Measurements from ENCODE around the gene CLIC5. TPM values are rescaled to one million over a fixed set of nuclear protein-coding genes. Genes with fewer than 3 reads are reported as not detected.

Gene CLIC5
- total RNA-seq, 1 experiment from 2014 or later: 0.20 TPM

- H2BK120ac ChIP-seq (ENCODE audit: low read depth, low read length, poor library complexity, severe bottlenecking): no peak overlapping the region
- H3K56ac ChIP-seq (ENCODE audit: insufficient read length, low read depth, low read length): no peak overlapping the region
- Mint-ChIP-seq H3K27ac (no peak overlapping the region), H3K9me3 (no peaks in the 10 kb centered on the region), H3K4me1 (peaks cover 13% of the 10 kb centered on the region in 2 experiments), H3K36me3 (ENCODE audit: insufficient read depth in 1 of 3, low read depth in 3 of 3) (no peaks in the 10 kb centered on the region), H3K4me3 (no peak overlapping the region), H3K27me3 (ENCODE audit: low read depth) (peaks cover 7% of the 10 kb centered on the region; the same call in 1 of the 2 replicates)
- no peak overlapping the region for H3K27ac ChIP-seq (ENCODE audit: insufficient read length, low read depth, low read length)
- H2AK5ac ChIP-seq (ENCODE audit: insufficient read length, low read length): no peak overlapping the region
- no peaks in the 10 kb centered on the region for H3K27me3 ChIP-seq (ENCODE audit: insufficient read depth, low read length)
- H3K79me1 ChIP-seq (ENCODE audit: insufficient read depth, low read depth, low read length, poor library complexity, severe bottlenecking): no peaks in the 10 kb centered on the region
- no peak overlapping the region for H4K91ac ChIP-seq (ENCODE audit: insufficient read length, low read depth, low read length)
- TF ChIP-seq CTCF (conservative IDR thresholded peaks at IDR 0.05): no peak
- no CpG with 5 or more reads among the region's 1 CpG for WGBS (ENCODE audit: extremely low coverage, insufficient read length, low lambda C conversion rate)
- H4K8ac ChIP-seq (replicated peaks; ENCODE audit: insufficient read length, low read depth, low read length): no peak overlapping the region
- H3T11ph ChIP-seq (ENCODE audit: low read length): no peak overlapping the region
- DNase-seq: no peak
- H3K14ac ChIP-seq (ENCODE audit: insufficient read depth, low read length): no peak overlapping the region
- no peaks in the 10 kb centered on the region for H4K20me1 ChIP-seq (ENCODE audit: control insufficient read depth, insufficient read depth, insufficient read length)
- no peak overlapping the region for H2AFZ ChIP-seq (ENCODE audit: low read length)
- peaks cover 2% of the 10 kb centered on the region; the same call in 1 of the 2 replicates for H3K4me1 ChIP-seq (ENCODE audit: insufficient read depth, low read length)
- no peaks in the 10 kb centered on the region for H3K79me2 ChIP-seq (ENCODE audit: insufficient read depth, low read length)
- no peaks in the 10 kb centered on the region for H3K9me3 ChIP-seq (ENCODE audit: control insufficient read depth, low read depth, low read length)
- no peak overlapping the region for H3K18ac ChIP-seq (ENCODE audit: insufficient read length, low read depth, low read length)
- no peaks in the 10 kb centered on the region for H3K23me2 ChIP-seq (ENCODE audit: insufficient read length, low read depth, low read length, poor library complexity, severe bottlenecking)
- no peak overlapping the region for H3K9ac ChIP-seq (ENCODE audit: extremely low read depth, insufficient read length, low read length)
- H2BK15ac ChIP-seq (ENCODE audit: low read depth, low read length): no peak overlapping the region
- H4K5ac ChIP-seq (ENCODE audit: insufficient read length, low read depth, low read length): no peak overlapping the region
- no peak overlapping the region for H2BK5ac ChIP-seq (ENCODE audit: insufficient read length, low read length)
- no peak overlapping the region for H3K23ac ChIP-seq (ENCODE audit: insufficient read length, low read depth, low read length)
- H2BK20ac ChIP-seq (ENCODE audit: low read depth, low read length, poor library complexity, severe bottlenecking): no peak overlapping the region
- no peak overlapping the region for H3K4ac ChIP-seq (ENCODE audit: low read depth, low read length)
- H3K4me2 ChIP-seq (ENCODE audit: insufficient read depth, insufficient read length, low read length): no peak overlapping the region
- H2BK12ac ChIP-seq (ENCODE audit: insufficient read length, low read depth, low read length): no peak overlapping the region
Observed at GRCh38 chr6:46029602-46030001, 13.9 kb upstream of the CLIC5 start.

All from H9 (cell line).